Measurements from ENCODE around the gene SLC35G3.
"Not testable (repeated sequence)": the region's sequence is repeated elsewhere in the genome, so short reads cannot be mapped to it uniquely, and the experiment has no call there.

Gene SLC35G3

GRCh38 chr17:35194001-35194400, at the start of gene SLC35G3:
Gene SLC35G3 (minus strand): TSS chr17:35194393. CDS start chr17:35194307, 86 bp downstream.
- not testable (repeated sequence) for DNase-seq

GRCh38 chr17:35243561-35244340, 49.6 kb upstream of the SLC35G3 start:
- peak; percentile 71 for DNase-seq

GRCh38 chr17:35242805-35243560, 48.8 kb upstream of the SLC35G3 start, which contains the start of gene SLFN5:
Gene SLFN5 (plus strand): TSS chr17:35243072. CDS start chr17:35258691, 15,619 bp downstream.
- peak; percentile 95 for DNase-seq

GRCh38 chr17:35242158-35242804, 48.1 kb upstream of the SLC35G3 start:
- peak; percentile 94 for DNase-seq

- peak; percentile 21 for DNase-seq
Measured at GRCh38 chr17:35241520-35241919, 47.3 kb upstream of the SLC35G3 start.

GRCh38 chr17:35240861-35241260, 46.7 kb upstream of the SLC35G3 start:
- DNase-seq, result no peak

GRCh38 chr17:35239823-35240222, 45.6 kb upstream of the SLC35G3 start:
- DNase-seq, result no peak

GRCh38 chr17:35238821-35239220, 44.6 kb upstream of the SLC35G3 start:
- peak; percentile 41 for DNase-seq

GRCh38 chr17:35236821-35237220, 42.6 kb upstream of the SLC35G3 start:
- DNase-seq, result no peak

- no peak for DNase-seq
Measured at GRCh38 chr17:35235917-35236316, 41.7 kb upstream of the SLC35G3 start.

- DNase-seq, result no peak
Measured at GRCh38 chr17:35235289-35235688, 41.1 kb upstream of the SLC35G3 start.

- DNase-seq, result not testable (repeated sequence)
Measured at GRCh38 chr17:35234315-35234714, 40.1 kb upstream of the SLC35G3 start.

- DNase-seq, result no peak
Measured at GRCh38 chr17:35229638-35230037, 35.4 kb upstream of the SLC35G3 start.

- no peak for DNase-seq
Measured at GRCh38 chr17:35227546-35227945, 33.4 kb upstream of the SLC35G3 start.

GRCh38 chr17:35224436-35224835, 30.2 kb upstream of the SLC35G3 start:
- no peak for DNase-seq

GRCh38 chr17:35222452-35222851, 28.3 kb upstream of the SLC35G3 start:
- no peak for DNase-seq

- peak; percentile 30 for DNase-seq
Measured at GRCh38 chr17:35218915-35219314, 24.7 kb upstream of the SLC35G3 start.

- DNase-seq, result no peak
Measured at GRCh38 chr17:35217107-35217506, 22.9 kb upstream of the SLC35G3 start.

GRCh38 chr17:35214631-35215273, 20.6 kb upstream of the SLC35G3 start:
- DNase-seq, result peak; percentile 81

GRCh38 chr17:35214192-35214591, 20.0 kb upstream of the SLC35G3 start:
- peak; percentile 89 for DNase-seq

GRCh38 chr17:35213412-35213940, 19.3 kb upstream of the SLC35G3 start:
- peak; percentile 28 for DNase-seq

GRCh38 chr17:35212668-35213067, 18.5 kb upstream of the SLC35G3 start:
- peak; percentile 46 for DNase-seq

- DNase-seq, result no peak
Measured at GRCh38 chr17:35210741-35211140, 16.5 kb upstream of the SLC35G3 start.

Measured in activated CD4-positive, alpha-beta T cell treated with anti-CD3 and anti-CD28 coated beads, Interleukin-10, Interleukin-2, amounts not matched to agents 100 ng/mL and 50 ng/mL, durations not matched to agents 16 hours and 8 hours (primary cell).